Esophagus squamous epithelium (tissue), 5 donors: Measurements from ENCODE around the gene CA5A. TPM values are rescaled to one million over a fixed set of nuclear protein-coding genes. Genes with fewer than 3 reads are reported as not detected.

Experiments
- DNase-seq: peaks from one replicate; lab custom pipeline; 2025; lab: John Stamatoyannopoulos, UW
- H3K27ac ChIP-seq, 4 donors: fragments of 200-600 bp; sonication (generic); one replicate each; pipeline ENCODE4 v1.5.1; 2016 to 2019; ENCODE audit warnings: mild to moderate bottlenecking in 1 of 4
- H3K27me3 ChIP-seq, 4 donors: fragments of 200-600 bp; sonication (generic); 1 replicate in 3 of 4; 2 replicates in 1 of 4; pipeline versions ENCODE4 v1.5.1 to v1.6.0; 2017 to 2021; ENCODE audit warnings: antibody characterized with exemption in 1 of 4
- H3K36me3 ChIP-seq, 3 donors: fragments of 200-600 bp; sonication (generic); one replicate each; pipeline ENCODE4 v1.5.1; 2016 to 2019
- H3K4me1 ChIP-seq, 3 donors: fragments of 200-600 bp; sonication (generic); one replicate each; pipeline ENCODE4 v1.5.1; 2017 to 2019
- H3K4me3 ChIP-seq, 4 donors: fragments of 200-600 bp; sonication (generic); 1 replicate in 3 of 4; 2 replicates in 1 of 4; pipeline ENCODE4 v1.5.1; 2016 to 2019; ENCODE audit warnings: mild to moderate bottlenecking in 2 of 4, moderate library complexity in 1 of 4
- H3K9me3 ChIP-seq, 3 donors: fragments of 200-600 bp; sonication (generic); one replicate each; pipeline ENCODE4 v1.5.1; 2016 to 2019
- CTCF ChIP-seq, 6 experiments: fragments of 450-650 bp in 4 of 6; fragments of 200-600 bp in 2 of 6; sonication (generic) in 2 of 6; IDR thresholded peaks; one replicate each; pipeline ENCODE4 v1.5.1; 2016 to 2019; ENCODE audit warnings: antibody characterized with exemption in 6 of 6, mild to moderate bottlenecking in 4 of 6, moderate library complexity in 4 of 6
- POLR2A ChIP-seq, 4 donors: fragments of 450-650 bp; IDR thresholded peaks; one replicate each; pipeline ENCODE4 v1.6.1; 2017; ENCODE audit warnings: antibody characterized with exemption in 4 of 4, mild to moderate bottlenecking in 4 of 4, moderate library complexity in 3 of 4
- WGBS, 2 donors: methylation state at CpG; one replicate each; pipeline ENCODE4 v1.1.5; 2018; 5-methylcytosine and 5-hydroxymethylcytosine counted together
- intact Hi-C: fragments of 100-400 bp; cut with DNase I; formaldehyde crosslinking; loops from one replicate; pipeline ENCODE4 v1.15.0; 2022
- total RNA-seq, 4 donors: library from RNA; depleted of rRNA; stranded (reverse); fragments of >200 nt; gene quantifications; one replicate each; pipeline ENCODE4 v1.1.0, GENCODE V29; 2016
- donor health status: DM: yes; HTN: yes; CAD: no.

CA5A gene
- total RNA-seq, 4 donors from 2014 or later: not detected

- WGBS, 2 donors: 31% methylated on average over 13 of the region's 30 CpGs; no CpG with 5 or more reads in 1 of the 2 donors
- Histone ChIP-seq H3K4me1 (peaks cover 25 to 100% (median 67%) of the 10 kb centered on the region in 3 donors), H3K4me3 (peak overlapping the region in 2 of 4 donors; percentile 9 to 14), H3K27me3 (peaks cover 0 to 28% (median 0%) of the 10 kb centered on the region in 4 donors), H3K9me3 (no peaks in the 10 kb centered on the region), H3K27ac (peak overlapping the region; percentile 54 to 85 (median 69)), H3K36me3 (peaks cover 0 to 53% (median 3%) of the 10 kb centered on the region in 3 donors)
- intact Hi-C loops: no loop called here
- TF ChIP-seq POLR2A (IDR thresholded peaks at IDR 0.05): no peak
- no peak for TF ChIP-seq CTCF (IDR thresholded peaks at IDR 0.05)
- DNase-seq: no peak
Measured at GRCh38 chr16:87844120-87844733, 92.1 kb downstream of the CA5A start.

GRCh38 chr16:87843678-87844105 is 92.6 kb downstream of the CA5A start:
- Histone ChIP-seq H3K4me1 (peaks cover 24 to 100% (median 64%) of the 10 kb centered on the region in 3 donors), H3K36me3 (peaks cover 3 to 53% (median 3%) of the 10 kb centered on the region in 3 donors), H3K4me3 (peak overlapping the region in 1 of 4 donors; percentile 14), H3K9me3 (no peaks in the 10 kb centered on the region), H3K27ac (peak overlapping the region; percentile 54 to 85 (median 69)), H3K27me3 (peaks cover 0 to 28% (median 0%) of the 10 kb centered on the region in 4 donors)
- TF ChIP-seq CTCF (IDR thresholded peaks at IDR 0.05) (no peak), POLR2A (IDR thresholded peaks at IDR 0.05) (no peak)
- intact Hi-C loops: no loop called here
- no CpG with 5 or more reads among the region's 17 CpGs for WGBS, 2 donors
- no peak for DNase-seq

- TF ChIP-seq POLR2A (IDR thresholded peaks at IDR 0.05): no peak
- no peak for TF ChIP-seq CTCF (IDR thresholded peaks at IDR 0.05)
- Histone ChIP-seq H3K4me3 (no peak overlapping the region), H3K4me1 (peaks cover 13 to 100% (median 57%) of the 10 kb centered on the region in 3 donors), H3K27ac (peak overlapping the region in 3 of 4 donors; percentile 72 to 85 (median 83)), H3K36me3 (peaks cover 3 to 54% (median 5%) of the 10 kb centered on the region in 3 donors), H3K27me3 (peaks cover 0 to 27% (median 0%) of the 10 kb centered on the region in 4 donors), H3K9me3 (no peaks in the 10 kb centered on the region)
- intact Hi-C loops: no loop called here
- no peak for DNase-seq
- 29 to 43% methylated on average over 9 to 12 of the region's 17 CpGs for whole genome bisulfite sequencing, 2 donors
Measured at GRCh38 chr16:87842209-87842869, 94.0 kb downstream of the CA5A start.

- H3K36me3 ChIP-seq: peaks cover 3 to 59% (median 5%) of the 10 kb centered on the region in 3 donors
- H3K4me1 ChIP-seq: peaks cover 17 to 100% (median 57%) of the 10 kb centered on the region in 3 donors
- no peak for DNase-seq
- TF ChIP-seq CTCF (IDR thresholded peaks at IDR 0.05) (no peak), POLR2A (IDR thresholded peaks at IDR 0.05) (no peak)
- 52 to 86% methylated on average over 5 to 14 of the region's 22 CpGs for WGBS, 2 donors
- H3K4me3 ChIP-seq: no peak overlapping the region
- peaks cover 0 to 19% (median 0%) of the 10 kb centered on the region in 4 donors for H3K27me3 ChIP-seq
- peak overlapping the region; percentile 47 to 85 (median 78) for H3K27ac ChIP-seq
- intact Hi-C loops: no loop called here
- H3K9me3 ChIP-seq: no peaks in the 10 kb centered on the region
Measured at GRCh38 chr16:87841340-87842208, 94.8 kb downstream of the CA5A start.
